Mesothelial cell of epicardium (in vitro differentiated cells): ENCODE data around the gene APOL3. TPM values are rescaled to one million over a fixed set of nuclear protein-coding genes. Genes with fewer than 3 reads are reported as not detected.
A peak's percentile ranks its signal among the peaks of the same experiment; 100 is the strongest.

ENCODE experiments used
- DNase-seq, 2 experiments: peaks; one replicate each; pipeline ENCODE4 v3.0.0; 2021; ENCODE audit warnings: low spot score in 2 of 2; ENCODE audit not compliant: unreplicated experiment in 2 of 2
- H3K27ac Mint-ChIP-seq: 2 replicates; pipeline ENCODE4 v1.8.0; 2021; ENCODE audit warnings: mixed read lengths
- H3K27me3 Mint-ChIP-seq: 2 replicates; pipeline ENCODE4 v1.8.0; 2021; ENCODE audit warnings: low read depth, mixed read lengths
- H3K36me3 Mint-ChIP-seq: 2 replicates; pipeline ENCODE4 v1.8.0; 2021; ENCODE audit warnings: mixed read lengths
- H3K4me1 Mint-ChIP-seq: 2 replicates; pipeline ENCODE4 v1.8.0; 2021; ENCODE audit warnings: mixed read lengths
- H3K4me3 Mint-ChIP-seq: 2 replicates; pipeline ENCODE4 v1.8.0; 2021; ENCODE audit warnings: mild to moderate bottlenecking, moderate library complexity, mixed read lengths
- H3K9me3 Mint-ChIP-seq: 2 replicates; pipeline ENCODE4 v1.8.0; 2021; ENCODE audit warnings: mixed read lengths
- CTCF ChIP-seq: fragments of 200-600 bp; sonication (generic); IDR thresholded peaks from one replicate; pipeline ENCODE4 v1.5.0; 2021; ENCODE audit warnings: antibody characterized with exemption; ENCODE audit not compliant: unreplicated experiment
- total RNA-seq: library from RNA; stranded (reverse); gene quantifications from 3 replicates; pipeline ENCODE4 v1.2.1, GENCODE V29; 2021

The APOL3 gene
- total RNA-seq, 1 donor from 2014 or later, result 1.8 TPM

- Mint-ChIP-seq H3K36me3 (no peaks in the 10 kb centered on the region), H3K9me3 (no peaks in the 10 kb centered on the region), H3K27ac (peak overlapping the region; percentile 90), H3K4me1 (peaks cover 75% of the 10 kb centered on the region), H3K27me3 (no peaks in the 10 kb centered on the region), H3K4me3 (peak overlapping the region; percentile 31)
- TF ChIP-seq CTCF, result no peak
- no peak for DNase-seq
Observed at GRCh38 chr22:36198536-36198935, 38.0 kb upstream of the APOL3 start.

GRCh38 chr22:36197514-36198146 lies 37.1 kb upstream of the APOL3 start:
- no peaks in the 10 kb centered on the region for H3K36me3 Mint-ChIP-seq
- H3K4me1 Mint-ChIP-seq, result peaks cover 74% of the 10 kb centered on the region
- no peak for TF ChIP-seq CTCF
- peak overlapping the region; percentile 90 for H3K27ac Mint-ChIP-seq
- no peaks in the 10 kb centered on the region for H3K9me3 Mint-ChIP-seq
- H3K4me3 Mint-ChIP-seq, result peak overlapping the region; percentile 48
- DNase-seq, result no peak
- H3K27me3 Mint-ChIP-seq, result no peaks in the 10 kb centered on the region

GRCh38 chr22:36197065-36197440 lies 36.5 kb upstream of the APOL3 start:
- H3K27ac Mint-ChIP-seq, result peak overlapping the region; percentile 90
- TF ChIP-seq CTCF, result no peak
- peaks cover 72% of the 10 kb centered on the region for H3K4me1 Mint-ChIP-seq
- no peaks in the 10 kb centered on the region for H3K9me3 Mint-ChIP-seq
- H3K4me3 Mint-ChIP-seq, result peak overlapping the region; percentile 48
- H3K36me3 Mint-ChIP-seq, result no peaks in the 10 kb centered on the region
- H3K27me3 Mint-ChIP-seq, result no peaks in the 10 kb centered on the region
- peak; percentile 74 to 76 for DNase-seq

- Mint-ChIP-seq H3K27ac (peak overlapping the region; percentile 90), H3K4me1 (peaks cover 66% of the 10 kb centered on the region), H3K9me3 (no peaks in the 10 kb centered on the region), H3K4me3 (peak overlapping the region; percentile 48), H3K27me3 (no peaks in the 10 kb centered on the region), H3K36me3 (no peaks in the 10 kb centered on the region)
- no peak for TF ChIP-seq CTCF
- DNase-seq, result no peak
Observed at GRCh38 chr22:36196254-36197064, 35.9 kb upstream of the APOL3 start.

- H3K4me3 Mint-ChIP-seq, result no peak overlapping the region
- TF ChIP-seq CTCF, result peak; percentile 47
- DNase-seq, result no peak
- no peaks in the 10 kb centered on the region for H3K27me3 Mint-ChIP-seq
- peaks cover 54% of the 10 kb centered on the region for H3K4me1 Mint-ChIP-seq
- H3K36me3 Mint-ChIP-seq, result peaks cover 3% of the 10 kb centered on the region
- peak overlapping the region; percentile 69 for H3K27ac Mint-ChIP-seq
- no peaks in the 10 kb centered on the region for H3K9me3 Mint-ChIP-seq
Observed at GRCh38 chr22:36194971-36195370, 34.4 kb upstream of the APOL3 start.
